Measurements from ENCODE around the gene DUSP14.
A peak's percentile ranks its signal among the peaks of the same experiment; 100 is the strongest.
"Not testable (repeated sequence)": the region's sequence is repeated elsewhere in the genome, so short reads cannot be mapped to it uniquely, and the experiment has no call there.

DUSP14 gene, protein sequence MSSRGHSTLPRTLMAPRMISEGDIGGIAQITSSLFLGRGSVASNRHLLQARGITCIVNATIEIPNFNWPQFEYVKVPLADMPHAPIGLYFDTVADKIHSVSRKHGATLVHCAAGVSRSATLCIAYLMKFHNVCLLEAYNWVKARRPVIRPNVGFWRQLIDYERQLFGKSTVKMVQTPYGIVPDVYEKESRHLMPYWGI

DNA sequence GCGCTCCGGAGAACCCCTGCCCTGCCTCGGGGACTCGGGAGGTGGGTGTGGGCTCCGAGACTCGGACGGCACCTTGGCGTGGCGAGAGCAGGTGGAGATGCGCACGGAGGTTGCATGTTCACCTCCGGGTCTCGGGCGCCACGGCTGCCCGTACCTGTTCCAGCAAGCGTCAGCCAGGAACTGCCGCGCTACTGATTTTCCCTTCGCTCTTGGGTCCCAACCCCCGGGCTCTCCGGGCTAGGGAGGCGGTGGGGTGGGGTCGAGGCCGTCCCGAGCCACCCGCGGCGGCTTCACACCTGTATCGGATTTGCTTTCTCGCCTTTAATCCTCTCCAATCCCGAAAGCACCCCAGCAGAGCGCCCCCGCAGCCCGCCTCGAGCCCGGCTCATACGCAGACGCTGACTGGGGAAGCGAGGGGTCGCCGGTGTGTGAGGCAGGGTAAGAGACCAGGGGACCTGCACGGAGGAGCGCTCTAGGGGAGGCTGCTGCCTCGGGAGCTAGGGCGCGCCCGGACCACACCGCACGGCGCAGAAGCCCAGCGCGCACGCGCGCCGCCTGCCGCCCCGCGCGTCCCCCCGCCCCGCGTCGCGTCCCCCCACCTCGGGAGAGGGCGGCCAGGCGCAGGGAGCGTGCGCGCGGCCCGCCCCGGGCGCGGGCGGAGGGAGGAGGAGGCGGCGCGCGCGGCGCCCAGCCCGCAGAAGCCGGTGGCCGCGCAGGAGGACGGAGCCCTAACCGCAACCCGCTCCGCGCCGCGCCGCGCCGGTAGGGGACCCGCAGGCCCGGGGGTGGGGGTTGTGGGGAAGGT lies at the start of gene DUSP14:
TSS of gene DUSP14 (plus strand) at position 695 of the 805 bp plus-strand sequence. CDS start 22,382 bp downstream, outside the sequence.
- peak; percentile 47 for DNase-seq

DNA sequence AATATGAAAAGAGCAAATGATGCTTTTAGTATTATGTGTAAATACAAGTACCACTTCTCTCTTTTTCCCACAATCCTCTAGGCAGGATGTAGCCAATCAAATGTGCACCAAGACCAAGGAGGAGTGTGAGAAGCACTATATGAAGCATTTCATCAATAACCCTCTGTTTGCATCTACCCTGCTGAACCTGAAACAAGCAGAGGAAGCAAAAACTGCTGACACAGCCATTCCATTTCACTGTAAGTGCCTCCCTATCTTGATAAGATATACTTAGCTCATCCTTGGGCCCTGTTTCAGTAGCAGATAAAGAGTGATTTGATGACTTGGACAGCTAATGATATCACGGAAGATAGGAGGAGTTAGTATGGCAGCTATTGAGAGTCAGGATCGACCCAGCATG lies 49.3 kb upstream of the DUSP14 start:
- DNase-seq, result no peak

DNA sequence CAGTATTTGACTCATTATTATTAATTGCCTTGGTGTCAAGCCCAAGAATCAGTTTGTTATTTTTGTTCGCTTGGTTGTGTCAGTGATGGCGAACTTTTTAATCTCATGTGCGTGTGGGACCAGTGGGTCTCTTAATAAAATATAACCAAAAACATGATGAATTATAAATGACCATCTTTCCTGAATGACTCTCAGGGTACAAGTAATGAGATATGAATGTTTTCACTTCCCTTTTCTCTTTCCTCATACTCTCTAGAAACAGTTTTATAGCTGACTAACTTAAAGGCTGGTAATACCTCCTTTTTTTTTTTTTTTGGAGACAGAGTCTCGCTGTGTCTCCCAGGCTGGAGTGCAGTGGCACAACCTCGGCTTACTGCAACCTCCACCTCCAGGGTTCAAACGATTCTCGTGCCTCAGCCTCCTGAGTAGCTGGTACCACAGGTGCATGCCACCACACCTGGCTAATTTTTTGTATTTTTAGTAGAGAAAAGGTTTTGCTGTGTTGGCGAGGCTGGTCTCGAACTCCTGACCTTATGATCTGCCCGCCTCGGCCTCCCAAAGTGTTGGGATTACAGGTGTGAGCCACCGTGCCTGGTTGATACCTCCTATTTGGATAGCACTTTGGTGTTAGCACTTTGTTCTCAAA lies 48.2 kb upstream of the DUSP14 start:
- DNase-seq, result not testable (repeated sequence)

DNA sequence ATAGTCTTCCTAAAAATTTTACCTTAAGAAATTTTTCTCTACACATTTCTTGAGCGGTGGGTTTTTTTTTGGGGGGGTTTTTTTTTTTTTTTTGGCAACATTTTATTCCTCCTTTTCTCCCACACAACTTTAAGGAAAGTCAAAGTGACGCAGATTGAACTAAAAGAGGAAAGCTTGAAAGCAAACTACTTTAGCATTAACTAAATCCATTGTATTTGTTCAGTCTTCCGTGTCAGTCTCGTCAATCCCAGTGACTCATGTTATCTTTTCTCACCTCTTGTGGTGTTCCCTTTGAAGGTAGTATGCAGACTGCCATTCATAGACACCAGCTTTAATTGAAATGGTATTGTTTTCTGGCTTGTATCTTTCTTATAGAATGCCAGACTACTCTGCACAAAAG lies 43.7 kb upstream of the DUSP14 start:
- no peak for DNase-seq

DNA sequence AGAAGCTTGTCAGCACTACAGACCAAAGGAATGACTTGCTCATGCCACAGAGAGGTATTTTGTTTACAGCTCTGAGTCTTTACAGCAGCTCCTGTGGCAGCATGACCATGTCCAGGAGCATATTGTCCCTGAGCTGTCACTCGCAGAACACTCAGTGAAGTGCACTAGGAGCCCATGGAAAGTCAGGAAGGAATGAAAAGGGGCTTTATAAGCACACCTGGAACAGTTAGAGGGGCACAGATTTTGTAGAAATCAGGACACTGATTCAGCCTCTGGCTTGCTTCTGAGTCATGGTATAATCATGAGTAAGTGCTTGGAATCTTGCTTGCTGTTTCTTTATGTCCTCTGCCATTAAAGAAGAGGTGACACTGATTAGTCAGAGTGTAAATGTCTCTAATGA lies 42.0 kb upstream of the DUSP14 start:
- peak; percentile 26 for DNase-seq

DNA sequence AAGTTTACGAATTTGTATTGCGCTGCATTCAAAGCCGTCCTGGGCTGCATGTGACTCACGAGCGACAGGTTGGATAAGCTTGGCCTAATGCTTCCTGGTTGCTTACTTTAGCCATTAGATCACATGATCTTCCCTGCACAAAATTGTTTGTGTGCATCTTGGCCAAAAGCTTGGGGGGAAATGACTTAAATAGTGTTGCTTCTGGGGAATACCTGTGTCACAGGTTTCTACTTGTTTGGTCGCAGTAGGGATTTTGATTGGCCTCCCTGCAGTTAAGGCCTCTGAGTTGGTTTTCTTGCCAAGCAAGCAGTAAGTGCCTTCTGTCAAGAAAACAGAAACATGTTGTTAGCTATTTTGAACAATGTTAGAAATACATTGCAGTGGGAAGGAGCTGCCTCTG lies 39.6 kb upstream of the DUSP14 start:
- DNase-seq, result no peak

DNA sequence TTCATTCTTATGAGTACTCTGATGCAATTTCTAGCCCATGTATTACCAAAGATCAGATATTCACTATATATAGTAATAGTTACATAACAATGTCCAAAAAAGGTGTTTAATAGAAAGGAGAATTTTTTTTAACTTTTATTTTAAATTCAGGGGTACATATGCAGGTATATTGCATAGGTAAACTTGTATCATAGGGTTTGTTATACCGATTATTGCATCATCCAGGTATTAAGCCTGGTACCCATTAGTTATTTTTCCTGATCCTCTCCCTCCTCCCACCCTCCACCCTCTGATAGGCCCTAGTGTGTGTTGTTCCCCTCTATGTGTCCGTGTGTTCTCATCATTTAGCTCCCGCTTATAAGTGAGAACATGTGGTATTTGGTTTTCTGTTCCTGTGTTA lies 31.9 kb upstream of the DUSP14 start:
- not testable (repeated sequence) for DNase-seq

DNA sequence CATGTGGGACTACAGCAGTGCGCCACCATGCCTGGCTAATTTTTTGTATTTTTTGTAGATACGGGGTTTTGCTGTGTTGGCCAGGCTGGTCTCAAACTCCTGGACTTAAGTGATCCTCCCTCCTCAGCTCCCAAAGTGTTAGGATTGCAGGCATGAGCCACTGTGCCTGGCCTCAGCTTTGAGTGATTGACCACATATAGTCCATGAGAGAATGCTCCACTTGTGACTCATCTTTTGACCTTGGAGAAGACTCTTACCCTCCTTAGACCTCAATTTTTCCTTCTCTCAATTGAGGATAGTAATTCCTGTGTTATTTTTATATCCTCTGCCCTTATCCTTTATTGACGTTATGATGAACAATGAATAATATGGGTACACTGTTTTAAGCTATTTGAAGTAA lies 30.9 kb upstream of the DUSP14 start:
- no peak for DNase-seq

DNA sequence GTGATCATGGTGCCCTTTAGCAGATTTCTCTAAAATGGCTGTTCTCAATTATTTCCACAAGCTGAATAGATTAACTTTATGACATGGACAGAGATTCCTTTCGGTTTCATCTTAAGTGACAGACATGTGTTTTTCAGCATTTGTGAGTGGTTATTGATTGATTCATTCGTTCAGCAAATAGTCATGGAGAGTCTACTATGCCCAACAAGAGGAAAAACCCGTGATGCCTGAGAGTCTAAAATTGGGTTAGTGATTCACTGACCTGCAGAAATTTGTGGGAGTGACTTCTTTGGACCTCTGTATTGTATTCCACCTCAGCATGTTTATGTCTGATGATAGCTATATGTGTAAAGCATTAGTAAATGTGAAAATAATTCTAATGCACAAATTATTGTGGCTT lies 28.0 kb upstream of the DUSP14 start:
- DNase-seq, result no peak

DNA sequence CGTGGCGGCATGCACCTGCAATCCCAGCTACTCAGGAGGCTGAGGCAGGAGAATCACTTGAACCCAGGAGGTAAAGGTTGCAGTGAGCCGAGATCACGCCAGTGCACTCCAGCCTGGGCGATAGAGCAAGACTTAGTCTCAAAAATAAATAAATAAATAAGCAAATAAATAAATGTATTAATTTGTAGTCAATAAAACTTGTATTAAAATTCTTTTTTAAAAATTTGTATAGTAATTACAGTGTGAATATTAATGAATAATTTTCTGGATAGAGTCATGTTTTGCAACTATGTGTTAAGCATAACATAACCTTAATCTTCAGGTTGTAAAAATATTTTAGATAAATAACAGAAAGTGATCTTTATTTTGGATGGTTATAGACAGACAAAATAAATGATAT lies 27.2 kb upstream of the DUSP14 start:
- DNase-seq, result no peak

DNA sequence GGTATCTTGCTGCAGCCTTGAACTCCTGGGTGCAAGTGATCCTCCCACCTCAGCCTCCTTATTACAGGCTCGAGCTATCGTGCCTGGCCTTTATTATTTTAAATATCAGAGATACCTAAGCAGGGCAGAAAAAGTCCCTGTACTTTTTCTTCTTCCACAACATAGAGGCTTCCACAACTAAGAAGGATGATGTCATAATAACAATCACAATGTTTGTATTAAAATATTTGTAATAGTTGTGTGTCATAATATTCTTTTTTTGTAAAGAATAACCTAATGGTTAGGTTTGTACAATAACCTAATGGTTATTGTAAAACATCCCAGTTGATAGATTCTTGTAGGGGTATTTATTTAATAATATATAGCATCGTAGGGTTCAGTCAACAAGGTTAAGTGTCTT lies 26.7 kb upstream of the DUSP14 start:
- no peak for DNase-seq

DNA sequence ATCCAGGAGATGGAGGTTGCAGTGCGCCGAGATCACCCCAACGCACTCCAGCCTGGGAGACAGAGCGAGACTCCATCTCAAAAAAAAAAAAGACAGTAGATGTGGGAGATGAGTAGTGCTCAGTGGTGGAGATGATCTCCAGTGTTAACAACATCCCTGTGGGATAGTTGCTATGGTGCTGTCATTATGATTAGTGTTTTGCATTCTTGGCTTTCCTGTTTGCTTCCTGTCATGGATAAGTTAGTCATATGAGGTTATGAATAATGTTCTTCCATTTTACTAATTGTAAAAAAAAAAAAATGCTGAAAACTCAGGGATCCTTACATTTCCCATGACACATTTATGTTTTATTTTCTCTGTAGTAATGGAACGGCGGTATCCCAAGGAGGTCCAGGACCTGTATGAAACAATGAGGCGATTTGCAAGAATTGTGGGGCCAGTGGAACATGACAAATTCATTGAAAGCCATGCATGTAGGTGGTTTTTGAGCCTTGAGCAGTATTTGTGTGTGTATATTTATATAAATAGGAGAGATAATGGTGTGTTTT lies 24.5 kb upstream of the DUSP14 start:
- DNase-seq, result no peak

DNA sequence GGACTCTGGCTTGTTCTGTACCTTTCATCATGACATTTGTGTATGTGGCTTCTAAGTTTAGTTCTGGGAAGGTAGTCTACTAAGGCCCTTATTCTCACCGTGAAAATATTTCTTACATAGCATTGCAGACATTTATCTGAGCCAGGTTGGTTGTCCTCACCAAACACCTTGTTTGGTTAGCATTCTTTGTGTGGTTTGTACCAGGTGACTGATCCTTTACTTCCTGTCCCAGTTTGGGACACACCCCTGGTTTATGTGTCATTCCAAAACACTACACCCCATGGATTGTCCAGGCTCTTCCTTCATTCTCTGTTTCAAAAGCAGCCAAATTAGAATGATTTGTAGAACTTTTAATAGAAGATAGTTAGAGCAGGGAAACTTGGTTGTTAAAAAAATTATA lies 23.2 kb upstream of the DUSP14 start:
- DNase-seq, result no peak

DNA sequence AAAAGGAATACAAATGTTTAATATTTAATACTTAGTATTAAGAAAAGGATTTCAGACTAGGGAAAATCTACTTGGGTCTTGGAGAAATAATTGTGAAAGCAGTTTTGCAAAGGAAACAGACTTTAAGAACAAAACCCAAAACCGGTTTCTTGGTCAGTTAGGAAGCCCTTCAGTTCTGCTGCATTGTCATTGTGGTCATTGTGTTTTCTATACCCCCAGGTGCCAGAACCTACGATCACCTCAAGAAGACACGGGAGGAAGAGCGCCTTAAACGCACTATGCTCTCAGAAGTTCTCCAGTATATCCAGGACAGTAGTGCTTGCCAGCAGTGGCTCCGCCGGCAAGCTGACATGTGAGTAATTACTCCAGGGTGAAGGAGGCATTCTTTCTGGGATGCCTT lies 19.5 kb upstream of the DUSP14 start:
- no peak for DNase-seq

DNA sequence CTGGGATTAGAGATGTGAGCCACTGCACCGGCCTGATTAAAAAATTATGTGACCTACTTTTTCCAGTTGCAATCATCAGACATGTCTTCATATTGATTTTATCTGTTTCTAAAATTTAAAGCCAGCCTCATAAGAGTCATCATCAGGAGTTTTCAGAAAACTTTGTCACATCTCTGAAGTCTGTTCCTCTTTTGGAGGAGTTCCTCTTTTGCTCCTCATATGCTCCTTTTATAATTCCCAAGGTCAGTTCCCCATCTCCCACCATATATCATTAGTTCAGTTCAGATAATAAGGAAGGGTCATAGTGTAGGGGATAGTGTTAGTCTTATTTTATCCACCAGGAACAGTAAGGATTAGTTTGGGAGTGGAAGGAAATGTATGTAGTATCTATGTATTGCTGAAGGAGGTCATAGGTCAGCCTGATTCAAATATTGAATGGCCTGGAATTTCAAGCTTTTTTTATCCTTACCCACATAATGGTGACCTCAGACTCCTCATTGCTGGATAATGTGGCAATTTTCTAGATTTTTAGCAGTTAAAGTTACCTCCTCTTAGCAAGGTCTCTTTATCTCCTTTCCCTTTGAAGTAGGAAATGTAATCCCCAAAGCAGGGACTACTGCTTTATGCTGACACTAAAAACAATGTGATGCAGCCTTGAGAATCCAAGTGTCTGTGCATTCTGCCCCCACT lies 13.8 kb upstream of the DUSP14 start:
- no peak for DNase-seq

DNA sequence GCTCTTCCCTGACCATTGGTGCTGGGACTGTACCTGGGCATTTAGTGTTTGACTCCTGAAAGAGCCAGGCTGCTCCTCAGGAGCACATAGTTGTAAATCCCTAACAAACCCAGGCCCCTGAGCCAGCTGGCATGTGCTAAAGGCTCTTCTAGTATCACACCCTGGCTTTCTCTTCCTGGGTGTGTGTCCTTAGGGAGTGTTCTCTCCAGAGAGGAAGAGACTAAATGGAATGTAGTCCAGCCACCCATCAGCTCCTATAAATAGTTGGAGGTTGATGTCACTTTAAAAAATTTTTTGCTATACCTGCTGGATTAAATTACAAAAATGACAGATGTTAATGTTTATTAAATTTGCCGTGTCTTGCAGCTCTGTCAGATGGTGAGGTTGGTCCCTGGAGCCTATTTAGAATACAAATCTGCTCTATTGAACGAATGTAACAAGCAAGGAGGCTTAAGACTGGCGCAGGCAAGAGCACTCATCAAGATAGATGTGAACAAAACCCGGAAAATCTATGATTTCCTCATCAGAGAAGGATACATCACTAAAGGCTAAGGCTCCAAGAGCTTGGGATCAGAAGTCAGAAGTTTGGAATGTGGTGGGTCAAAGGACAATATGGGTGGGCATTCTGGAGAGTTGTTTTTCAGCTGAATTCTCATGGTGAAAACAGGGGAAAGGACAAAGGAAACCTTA lies 13.1 kb upstream of the DUSP14 start:
- DNase-seq, result no peak

DNA sequence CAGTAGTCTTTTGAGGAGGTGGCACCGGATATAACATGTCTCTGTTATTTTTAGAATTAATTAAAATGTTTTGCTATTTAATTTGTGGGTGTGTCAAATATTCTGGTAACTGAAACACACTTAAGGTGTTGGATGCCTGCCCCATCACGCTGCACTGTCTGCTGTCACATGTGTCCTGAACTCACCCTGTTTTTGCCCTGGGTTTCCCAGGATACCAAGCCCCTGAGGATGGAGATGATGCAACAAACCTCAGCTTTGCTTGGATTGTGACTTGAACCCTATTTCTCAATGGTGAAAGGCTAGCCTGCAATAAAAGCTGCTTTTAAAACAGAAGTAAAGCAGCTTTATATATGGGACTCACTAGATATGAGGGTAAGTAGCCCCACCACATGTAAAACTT lies 11.5 kb upstream of the DUSP14 start:
- DNase-seq, result no peak

DNA sequence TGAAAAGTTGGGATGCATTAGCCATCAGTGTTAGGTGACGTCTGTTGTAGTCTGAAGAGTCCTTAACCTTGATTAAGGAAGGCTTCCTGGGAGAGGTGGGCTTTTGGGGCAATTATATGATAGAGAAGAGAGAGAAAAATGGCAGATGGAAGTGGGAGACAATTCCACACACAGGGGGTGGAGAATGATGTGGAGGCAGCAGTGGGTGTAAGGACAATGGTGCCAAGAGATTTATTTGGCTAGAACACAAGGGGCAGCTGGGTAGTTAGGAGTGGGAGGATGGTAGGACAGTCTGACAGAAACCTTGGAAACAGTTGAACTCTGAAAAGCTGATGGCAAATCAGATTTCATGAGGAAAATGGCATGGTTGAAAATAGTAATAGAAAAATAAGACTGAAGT lies 10.7 kb upstream of the DUSP14 start:
- no peak for DNase-seq

DNA sequence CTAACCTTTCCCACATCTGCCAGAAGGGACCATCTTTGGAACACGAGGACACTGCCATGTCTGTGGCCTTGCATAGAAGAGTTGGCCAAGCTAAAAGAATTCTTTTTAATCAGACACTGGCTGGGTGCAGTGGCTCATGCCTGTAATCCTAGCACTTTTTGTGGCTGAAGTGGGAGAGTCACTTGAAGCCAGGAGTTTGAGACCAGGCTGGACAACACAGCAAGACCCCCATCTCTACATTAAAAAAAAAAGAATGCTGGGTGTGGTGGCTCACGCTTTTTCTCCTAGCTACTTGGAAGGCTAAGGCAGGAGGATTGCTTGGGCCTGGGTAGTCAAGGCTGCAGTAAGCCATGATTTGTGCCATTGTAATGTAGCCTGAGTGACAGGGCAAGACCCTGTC lies 9.3 kb upstream of the DUSP14 start:
- no peak for DNase-seq

DNA sequence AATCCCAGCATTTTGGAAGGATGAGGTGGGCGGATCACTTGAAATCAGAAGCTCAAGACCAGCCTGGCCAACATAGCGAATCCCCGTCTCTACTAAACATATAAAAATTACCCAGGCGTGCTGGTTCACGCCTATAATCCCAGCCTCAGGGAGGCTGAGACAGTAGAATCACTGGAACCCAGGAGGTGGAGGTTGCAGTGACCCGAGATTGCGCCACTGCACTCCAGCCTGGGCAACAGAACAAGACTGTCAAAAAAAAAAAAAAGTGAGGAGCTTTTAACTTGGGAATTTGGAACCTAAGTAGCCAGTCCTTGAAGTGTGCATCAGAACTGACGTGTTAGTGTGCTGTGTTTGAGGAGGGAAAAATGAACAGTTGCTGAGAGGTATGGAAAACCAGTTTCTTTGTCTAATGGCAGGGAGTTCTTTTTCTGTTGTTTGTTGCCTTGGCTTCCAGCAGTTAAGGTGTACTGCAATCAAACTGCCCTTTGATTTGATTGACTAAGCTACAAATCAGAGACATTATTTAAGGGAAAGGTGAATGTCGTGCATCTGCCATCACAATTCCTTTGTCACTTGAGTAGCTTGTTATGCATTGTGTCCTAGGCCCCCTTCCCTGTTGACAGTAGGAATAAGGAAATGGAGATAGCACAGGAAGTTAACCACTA lies 8.6 kb upstream of the DUSP14 start:
- no peak for DNase-seq

DNA sequence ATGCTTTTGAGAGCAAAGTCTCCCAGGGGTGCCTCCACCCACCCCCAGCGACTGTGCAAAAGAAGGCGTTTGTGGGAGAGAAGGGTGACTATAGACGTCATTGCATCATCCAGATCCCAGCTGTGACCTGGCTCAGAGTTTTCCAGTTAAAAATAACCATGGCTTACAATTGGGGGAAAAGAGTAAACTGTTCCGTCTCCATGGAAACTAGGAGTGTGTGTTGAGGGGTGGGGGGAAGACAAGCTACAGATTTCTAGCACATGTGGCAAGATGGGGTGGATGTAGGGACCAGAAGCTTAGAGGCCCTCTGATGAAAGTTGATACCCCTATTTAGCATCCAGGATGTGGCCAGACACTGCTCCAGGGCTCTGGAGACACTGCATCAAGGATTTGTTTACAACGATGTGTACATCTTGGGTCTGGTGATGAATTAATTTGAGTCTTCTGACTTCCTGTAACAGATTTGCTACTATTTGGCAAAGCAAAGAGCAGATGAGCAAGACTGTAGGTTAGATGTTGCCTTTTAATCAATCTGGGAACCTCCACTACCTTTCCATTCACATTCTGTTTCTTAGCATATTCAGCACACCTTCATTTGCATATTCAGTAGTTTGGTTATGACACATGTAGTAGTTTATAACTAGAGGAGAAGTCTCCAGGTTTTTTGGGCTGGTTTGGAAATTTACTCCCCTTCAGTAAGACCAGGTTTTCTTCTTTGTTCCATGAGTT lies 6.2 kb upstream of the DUSP14 start:
- DNase-seq, result no peak

Measured in amniotic stem cell (primary cell).